Activated T-helper 1 cell treated with anti-CD3 and anti-CD28 coated beads, Interleukin-2, amount 50 U/mL, for 16 hours (primary cell): ENCODE measurements around the gene EVL.
"Not testable (repeated sequence)": the region's sequence is repeated elsewhere in the genome, so short reads cannot be mapped to it uniquely, and the experiment has no call there.

Experiments used
- DNase-seq, 2 donors: peaks; one replicate each; pipeline ENCODE4 v3.0.0-alpha.2; 2020; ENCODE audit warnings: low read depth in 1 of 2, low spot score in 1 of 2

EVL gene

DNA sequence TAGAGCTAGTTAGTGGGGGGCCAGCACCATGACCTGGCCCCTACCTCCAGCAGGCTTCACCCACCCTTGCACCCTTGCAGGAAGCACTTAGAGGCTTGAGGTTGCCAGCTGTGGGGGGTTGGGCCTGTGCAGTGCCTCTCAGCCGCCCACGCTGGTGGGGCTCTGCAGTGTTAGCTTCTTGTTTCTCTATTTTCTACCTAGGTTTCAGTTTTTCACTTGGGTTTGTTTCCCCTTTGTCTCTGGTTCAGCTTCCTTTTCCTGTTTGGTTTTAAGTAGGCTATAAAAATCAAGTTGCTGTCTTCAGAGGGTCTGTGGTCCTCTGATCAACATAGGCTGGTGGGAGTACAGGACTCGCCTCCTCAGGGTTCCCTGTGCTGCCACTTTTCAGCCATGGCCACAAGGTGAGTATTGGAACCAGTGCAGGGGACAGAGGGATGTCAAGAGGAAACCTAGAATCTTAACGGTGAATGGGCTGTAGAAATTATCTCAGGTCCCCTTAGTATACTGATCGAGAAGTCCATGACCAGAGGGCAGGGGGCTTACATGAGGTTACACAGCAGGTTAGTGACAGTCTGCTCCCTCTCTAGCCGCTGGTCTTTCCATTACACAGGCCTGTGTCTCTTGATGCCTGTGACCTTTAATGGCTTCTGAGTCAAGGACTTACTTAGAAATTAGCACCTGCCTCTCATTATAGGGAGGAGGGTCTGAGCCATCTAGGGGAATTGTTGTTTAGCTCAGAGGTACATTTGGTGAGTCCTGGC is at the start of gene EVL:
EVL (plus strand) TSS at position 312 of the 761 bp plus-strand sequence; CDS start at position 391, 79 bp downstream.
- peak; percentile 57 to 72 for DNase-seq

- DNase-seq: no peak
Observed at GRCh38 chr14:100017553-100017952, 47.7 kb upstream of the EVL start.

DNA sequence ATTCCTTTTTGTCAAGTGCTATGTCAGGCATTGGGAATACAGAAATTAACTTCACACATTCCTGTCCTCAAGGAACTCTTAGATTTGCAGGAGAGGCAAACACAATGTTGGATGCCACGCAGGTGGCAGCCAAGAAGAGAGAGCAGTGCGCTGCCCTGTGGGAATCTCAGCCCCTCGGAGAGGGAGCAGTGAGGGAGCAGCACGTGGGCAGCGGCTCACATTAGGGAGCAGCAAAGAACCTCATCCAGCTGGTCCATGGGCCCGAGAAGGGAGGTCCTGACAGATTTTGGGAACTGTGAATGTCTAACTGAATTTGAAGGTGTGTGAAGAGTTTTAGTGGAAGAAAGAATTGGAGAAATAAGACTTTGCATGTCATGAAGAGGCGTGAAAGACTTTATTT is 47.2 kb upstream of the EVL start:
- DNase-seq: no peak

DNA sequence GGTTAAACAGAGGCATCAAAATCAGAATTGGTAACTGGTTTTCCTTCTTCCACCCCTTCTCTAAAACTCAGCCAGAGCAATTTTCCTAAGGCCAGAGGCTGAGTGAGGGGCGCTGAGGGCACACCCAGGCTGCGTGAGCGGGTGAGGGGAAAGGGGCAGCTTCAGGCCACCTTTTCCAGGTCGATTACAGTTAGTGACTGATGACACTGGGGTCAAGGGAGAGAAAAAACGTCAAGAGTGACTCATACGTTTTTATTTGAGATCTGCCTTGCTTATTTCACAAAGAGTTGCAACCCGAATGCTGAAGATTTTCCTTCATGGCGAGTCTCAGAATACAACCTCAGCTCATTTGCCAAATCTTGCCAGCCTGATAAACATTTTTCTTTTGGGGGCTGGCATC is 46.7 kb upstream of the EVL start:
- no peak for DNase-seq

GRCh38 chr14:100019156-100019744 is 46.0 kb upstream of the EVL start:
- no peak for DNase-seq

- DNase-seq: no peak
Observed at GRCh38 chr14:100020629-100021028, 44.6 kb upstream of the EVL start.

DNA sequence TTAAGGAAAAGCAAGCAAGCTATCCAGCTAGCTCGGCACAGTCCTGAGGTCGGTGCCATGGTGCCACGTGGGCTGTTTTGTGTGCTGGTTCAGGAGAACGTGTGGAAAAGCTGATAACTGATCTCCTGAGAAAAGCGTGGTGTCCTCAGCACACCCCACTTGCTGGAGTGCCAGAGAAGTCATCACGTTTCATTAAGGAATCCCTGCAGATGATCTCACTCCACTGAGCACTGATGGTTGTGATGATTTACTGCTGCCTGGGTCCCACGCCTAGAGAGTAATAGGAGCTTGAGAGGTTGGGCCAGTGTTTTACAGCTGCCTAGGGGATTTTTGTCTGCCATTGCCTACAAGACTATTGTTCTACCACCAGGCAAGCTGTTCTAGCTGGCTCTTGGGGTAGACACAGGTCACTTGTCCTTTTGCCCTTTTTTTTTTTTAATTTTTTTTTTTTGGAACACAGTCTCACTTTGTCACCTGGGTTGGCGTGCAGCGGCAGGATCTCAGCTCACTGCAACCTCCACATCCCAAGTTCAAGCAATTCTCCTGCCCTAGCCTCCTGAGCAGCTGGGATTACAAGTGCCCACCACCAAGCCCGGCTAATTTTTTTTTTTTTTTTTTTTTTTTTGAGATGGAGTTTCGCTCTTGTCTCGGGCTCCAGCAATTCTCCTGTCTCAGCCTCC is 42.3 kb upstream of the EVL start:
- DNase-seq: no peak

DNA sequence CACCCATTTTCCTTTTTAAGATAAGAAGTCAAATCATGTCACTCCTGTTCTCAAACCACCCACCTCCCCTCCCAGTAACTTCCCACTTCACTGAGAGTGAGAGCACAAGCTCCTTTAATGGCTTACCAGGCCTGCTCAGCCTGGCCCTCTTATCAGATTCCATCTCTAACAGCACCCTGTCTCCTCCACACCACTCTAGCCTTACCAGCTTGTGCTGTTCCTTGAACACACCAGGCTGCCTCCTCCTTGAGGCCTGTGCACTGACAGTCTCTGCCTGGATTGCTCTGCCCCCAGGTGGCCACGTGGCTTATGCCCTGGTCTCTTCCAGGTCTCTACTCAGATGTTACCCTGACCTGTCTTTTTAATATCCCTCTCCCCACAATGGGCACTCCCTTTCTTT is 40.1 kb upstream of the EVL start:
- no peak for DNase-seq

GRCh38 chr14:100027771-100028490 is 37.3 kb upstream of the EVL start:
- DNase-seq: no peak

DNA sequence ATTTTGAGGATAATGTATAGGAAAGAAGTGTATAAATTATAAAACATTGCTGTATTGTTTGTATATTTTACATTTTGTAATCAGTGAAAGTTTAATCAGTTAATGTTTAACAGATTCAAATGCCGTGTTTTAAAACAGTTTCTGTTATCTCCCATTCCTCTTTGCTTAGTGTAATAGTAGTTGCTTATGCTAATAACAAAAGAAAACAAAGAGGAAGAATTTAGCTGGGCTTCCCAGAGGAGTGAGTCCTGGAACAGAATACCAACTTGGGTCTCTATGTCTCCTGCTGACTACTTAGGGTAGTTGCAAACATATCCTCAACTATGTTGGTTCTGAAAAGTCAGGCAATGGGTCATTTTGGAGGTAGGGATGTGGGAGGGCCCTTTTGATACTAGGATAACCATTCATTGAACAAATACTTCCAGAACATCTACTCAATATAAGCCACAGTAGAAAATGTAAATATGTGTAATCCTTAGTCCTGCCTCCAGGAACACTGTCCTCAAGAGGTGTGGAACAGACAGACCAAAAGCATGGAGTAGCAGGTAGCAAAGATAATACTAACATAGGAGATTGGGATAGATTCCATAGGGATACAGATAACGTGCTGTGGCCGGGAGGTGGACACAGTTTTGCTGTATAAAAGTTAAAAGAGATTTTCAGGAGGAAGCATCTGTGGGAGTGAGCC is 36.1 kb upstream of the EVL start:
- DNase-seq: no peak

DNA sequence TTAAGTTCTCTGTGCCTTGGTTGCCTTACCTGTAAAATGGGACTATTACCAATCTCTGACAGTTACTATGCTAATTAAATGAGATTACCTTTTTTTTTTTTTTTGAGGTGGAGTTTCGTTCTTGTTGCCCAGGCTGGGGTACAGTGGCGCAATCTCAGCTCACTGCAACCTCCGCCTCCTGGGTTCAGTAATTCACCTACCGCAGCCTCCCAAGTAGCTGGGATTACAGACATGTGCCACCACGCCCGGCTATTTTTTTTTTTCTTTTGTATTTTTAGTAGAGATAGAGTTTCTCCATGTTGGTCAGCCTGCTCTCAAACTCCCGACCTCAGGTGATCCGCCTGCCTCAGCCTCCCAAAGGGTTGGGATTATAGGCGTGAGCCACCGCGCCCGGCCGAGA is 35.2 kb upstream of the EVL start:
- DNase-seq: not testable (repeated sequence)

GRCh38 chr14:100030452-100031153 is 34.6 kb upstream of the EVL start:
- no peak for DNase-seq

DNA sequence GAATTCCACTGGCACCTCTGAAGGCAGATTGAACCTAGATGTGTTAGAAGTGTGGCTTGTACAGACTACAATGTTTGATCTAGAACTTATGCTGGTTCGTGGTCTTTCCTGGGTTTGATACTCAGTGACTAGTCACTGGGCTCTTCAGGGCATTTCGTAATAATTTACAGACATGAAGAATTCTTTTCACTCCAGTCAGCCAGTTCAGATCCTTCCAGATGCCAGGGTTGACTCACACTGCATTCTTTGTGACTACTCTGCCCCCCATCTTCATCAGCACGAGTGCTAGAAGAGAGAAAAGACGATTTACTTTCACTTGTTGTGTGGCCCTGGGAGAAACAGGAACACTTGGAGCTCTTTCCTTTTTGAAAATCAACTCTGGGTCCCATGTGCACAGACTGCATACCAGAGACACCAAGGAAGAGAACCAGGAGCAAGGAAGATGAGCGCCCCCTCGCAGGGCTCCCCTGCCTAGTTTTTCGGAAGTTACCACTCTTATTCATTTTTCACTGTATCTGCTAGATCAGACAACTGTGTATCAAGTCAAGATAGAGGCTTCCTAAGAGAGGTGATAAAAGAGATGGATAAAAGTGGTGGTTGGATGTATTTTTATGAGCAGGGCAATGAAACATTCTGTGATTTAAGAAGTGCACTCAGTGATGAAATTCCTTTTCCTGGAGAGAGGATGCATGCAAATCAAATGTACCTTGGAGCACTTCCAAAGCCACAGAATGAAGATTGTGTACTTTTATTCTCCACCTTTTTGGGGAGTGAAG is 33.5 kb upstream of the EVL start:
- no peak for DNase-seq

GRCh38 chr14:100032738-100033137 is 32.5 kb upstream of the EVL start:
- no peak for DNase-seq

DNA sequence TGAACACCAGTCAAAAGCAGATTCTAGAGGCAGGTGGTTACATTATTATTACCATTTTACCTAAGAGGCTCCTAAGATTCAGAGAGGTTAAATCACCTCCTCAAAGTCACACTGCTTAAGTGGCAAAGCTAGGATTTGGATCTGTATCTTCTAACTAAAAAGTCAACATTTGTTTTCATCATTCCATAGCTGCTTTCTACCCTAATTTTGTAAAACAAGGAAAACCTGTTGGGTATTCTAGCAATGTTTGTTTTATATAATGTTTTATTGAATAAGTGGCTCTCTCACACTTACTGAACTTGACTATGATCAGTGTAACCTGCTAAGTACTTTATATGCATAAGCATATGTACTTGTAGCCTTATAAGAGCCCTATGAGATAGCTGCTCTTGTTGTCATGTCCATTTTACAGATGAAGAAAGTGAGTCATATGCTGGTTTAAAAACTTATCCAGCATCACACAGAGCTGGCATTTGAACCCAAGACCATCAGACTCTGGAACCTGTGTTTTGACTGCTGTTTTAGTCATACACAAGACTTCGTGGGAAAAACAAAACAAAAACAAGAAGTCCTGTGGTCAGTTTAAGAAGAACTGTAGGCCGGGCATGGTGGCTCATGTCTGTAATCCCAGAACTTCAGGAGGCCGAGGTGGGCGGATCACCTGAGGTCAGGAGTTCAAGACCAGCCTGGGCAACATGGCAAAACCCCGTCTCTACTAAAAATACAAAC is 31.7 kb upstream of the EVL start:
- no peak for DNase-seq

DNA sequence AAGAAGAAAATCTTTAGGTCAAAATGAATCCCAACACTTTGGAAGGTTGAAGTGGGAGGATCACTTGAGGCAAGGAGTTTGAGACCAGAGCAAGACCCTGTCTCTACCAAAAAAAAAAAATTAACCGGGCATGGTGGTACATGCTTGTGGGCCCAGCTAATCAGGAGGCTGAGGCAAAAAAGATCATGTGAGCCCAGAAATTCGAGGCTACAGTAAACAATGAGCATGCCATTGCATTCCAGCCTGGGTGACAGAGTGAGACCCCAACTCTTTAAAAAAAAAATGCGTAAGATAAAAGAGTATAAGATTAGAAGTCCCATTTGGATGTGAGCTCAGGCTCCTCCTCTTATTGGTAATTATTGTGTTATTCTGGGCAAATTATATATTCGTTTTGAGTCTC is 30.8 kb upstream of the EVL start:
- DNase-seq: no peak

DNA sequence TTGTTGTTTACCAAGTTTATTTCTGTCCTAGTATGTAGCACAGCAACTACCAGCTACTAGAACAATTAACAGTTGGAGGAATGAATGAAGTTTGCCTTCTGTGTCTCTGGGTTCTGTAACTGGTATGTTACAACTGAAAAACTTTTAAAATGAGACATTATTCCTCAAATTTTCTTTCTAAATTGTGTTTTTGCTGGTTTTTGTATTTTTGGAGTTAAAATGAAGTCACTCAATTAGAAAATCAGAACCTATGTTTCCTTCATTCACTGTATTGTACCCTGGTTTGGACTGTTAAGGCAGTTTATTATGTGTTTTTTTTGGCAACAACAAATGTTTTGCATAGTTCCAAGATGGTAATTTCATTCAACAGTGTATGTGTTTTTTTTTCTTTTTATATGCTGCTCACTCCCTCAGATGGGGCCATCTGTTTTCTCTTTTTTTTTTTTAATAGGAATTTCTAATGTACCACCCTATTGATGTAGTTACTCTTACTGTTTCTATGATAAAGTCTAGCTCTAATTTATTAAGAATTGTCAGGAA is 30.2 kb upstream of the EVL start:
- DNase-seq: no peak

GRCh38 chr14:100035700-100036099 is 29.5 kb upstream of the EVL start:
- DNase-seq: no peak

DNA sequence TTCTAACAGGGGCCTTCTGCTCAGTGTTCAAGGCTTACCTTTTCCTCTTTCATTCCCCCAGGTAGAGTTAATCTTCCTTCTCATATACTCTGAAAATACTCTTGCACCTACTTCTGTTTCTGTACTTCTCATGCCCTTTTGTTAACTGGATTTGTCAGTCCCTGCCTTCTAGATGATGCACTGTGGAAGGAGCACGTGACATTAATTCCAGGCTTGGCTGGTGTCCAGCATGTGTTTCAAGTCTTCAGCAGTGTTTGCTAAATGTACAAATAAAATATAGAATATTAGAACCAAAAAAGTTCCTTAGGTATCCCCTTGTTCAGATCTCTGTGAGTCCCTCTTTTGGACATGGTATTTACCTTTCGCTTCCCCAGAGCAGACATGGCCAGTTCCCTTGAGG is 27.9 kb upstream of the EVL start:
- no peak for DNase-seq
